Sigmoid colon (tissue), 4 donors: ENCODE results near the gene GTSF1L.

Experiments
- POLR2A ChIP-seq, 2 donors: fragments of 450-650 bp; IDR thresholded peaks; one replicate each; pipeline ENCODE4 v1.6.1; 2016; ENCODE audit warnings: antibody characterized with exemption in 2 of 2, mild to moderate bottlenecking in 2 of 2, moderate library complexity in 2 of 2
- POLR2AphosphoS5 ChIP-seq, 4 donors: sonication (generic); formaldehyde crosslinking; IDR thresholded peaks; one replicate each; pipeline ENCODE4 v1.6.1; 2017; ENCODE audit warnings: antibody characterized with exemption in 4 of 4
- TF ChIP-seq, protein P1 (sequence below), 4 experiments: fragments of 450-650 bp in 3 of 4; fragments of 200-600 bp in 1 of 4; IDR thresholded peaks; one replicate each; pipeline ENCODE4 v1.5.1; 2016 to 2019; ENCODE audit warnings: antibody characterized with exemption in 4 of 4, mild to moderate bottlenecking in 3 of 4, moderate library complexity in 2 of 4

- TF ChIP-seq POLR2AphosphoS5 (IDR thresholded peaks at IDR 0.05) (no peak), POLR2A (IDR thresholded peaks at IDR 0.05) (no peak)
- TF ChIP-seq, protein P1, sequence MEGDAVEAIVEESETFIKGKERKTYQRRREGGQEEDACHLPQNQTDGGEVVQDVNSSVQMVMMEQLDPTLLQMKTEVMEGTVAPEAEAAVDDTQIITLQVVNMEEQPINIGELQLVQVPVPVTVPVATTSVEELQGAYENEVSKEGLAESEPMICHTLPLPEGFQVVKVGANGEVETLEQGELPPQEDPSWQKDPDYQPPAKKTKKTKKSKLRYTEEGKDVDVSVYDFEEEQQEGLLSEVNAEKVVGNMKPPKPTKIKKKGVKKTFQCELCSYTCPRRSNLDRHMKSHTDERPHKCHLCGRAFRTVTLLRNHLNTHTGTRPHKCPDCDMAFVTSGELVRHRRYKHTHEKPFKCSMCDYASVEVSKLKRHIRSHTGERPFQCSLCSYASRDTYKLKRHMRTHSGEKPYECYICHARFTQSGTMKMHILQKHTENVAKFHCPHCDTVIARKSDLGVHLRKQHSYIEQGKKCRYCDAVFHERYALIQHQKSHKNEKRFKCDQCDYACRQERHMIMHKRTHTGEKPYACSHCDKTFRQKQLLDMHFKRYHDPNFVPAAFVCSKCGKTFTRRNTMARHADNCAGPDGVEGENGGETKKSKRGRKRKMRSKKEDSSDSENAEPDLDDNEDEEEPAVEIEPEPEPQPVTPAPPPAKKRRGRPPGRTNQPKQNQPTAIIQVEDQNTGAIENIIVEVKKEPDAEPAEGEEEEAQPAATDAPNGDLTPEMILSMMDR (IDR thresholded peaks at IDR 0.05): no peak
Observed at GRCh38 chr20:43723735-43724134, 3.1 kb downstream of the GTSF1L start.
